Limb (tissue), 2 donors: ENCODE measurements around the gene PRDM11.
"Not testable (repeated sequence)": the region's sequence is repeated elsewhere in the genome, so short reads cannot be mapped to it uniquely, and the experiment has no call there.

Experiments used
- DNase-seq, 2 donors: peaks; one replicate each; pipeline ENCODE4 v3.0.0-alpha.2; 2016; ENCODE audit errors: extremely low spot score in 2 of 2

Gene PRDM11

DNA sequence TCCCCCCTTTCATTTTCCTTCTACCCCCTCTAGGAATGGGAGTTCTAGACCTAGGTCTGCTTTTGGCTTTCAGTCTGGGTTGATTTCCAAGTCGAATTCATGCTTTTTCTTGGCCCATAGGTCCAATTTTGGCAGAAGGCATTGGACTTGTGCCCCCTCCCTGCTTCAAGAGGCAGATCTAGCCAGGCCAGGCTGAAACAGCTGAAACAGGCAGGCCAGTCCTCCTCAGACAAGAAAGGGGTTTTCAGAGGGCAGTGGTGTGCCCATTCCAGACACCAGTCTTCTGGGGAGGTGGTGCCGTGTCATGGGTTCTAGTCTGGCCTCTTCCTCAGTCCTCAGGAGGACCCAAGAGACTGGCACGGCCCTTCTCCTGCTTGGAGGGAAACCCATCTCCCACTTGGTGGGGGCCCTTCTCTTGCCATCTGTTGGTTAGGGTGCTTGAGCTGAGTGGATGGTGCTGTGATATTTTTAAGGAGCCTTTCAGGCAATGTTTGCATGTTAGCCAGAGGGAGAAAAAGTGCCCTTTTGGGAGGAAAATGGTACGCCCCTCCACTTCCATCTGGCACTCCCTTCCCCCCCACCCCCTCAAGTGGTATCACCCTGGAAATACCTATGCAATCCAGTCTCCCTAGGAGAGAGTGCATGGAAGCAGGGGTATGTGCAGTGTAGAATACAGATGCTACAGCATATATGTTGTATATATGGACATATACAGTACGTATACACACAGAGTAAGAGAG lies 86.1 kb downstream of the PRDM11 start:
- no peak for DNase-seq

GRCh38 chr11:45233121-45233803 lies 86.8 kb downstream of the PRDM11 start:
- DNase-seq = peak; percentile 44 to 79

DNA sequence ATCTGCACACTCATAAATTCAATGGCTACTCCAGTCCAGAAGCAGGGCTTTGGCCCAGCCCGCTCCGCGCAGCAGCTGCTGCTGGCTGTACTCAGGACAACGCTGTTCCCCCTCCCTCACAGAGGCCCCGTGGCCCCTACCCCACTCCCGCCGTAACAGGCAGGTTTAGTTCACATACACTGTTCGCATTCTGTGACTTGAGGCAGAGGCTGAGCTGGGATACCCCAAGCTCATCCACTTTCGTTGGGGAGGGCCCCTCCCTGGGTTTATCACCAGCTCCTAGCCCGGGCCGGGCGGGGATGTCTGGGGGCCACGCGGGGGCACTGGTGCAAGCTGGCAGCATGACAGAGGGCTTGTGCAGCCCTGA lies 87.3 kb downstream of the PRDM11 start:
- DNase-seq = no peak

- DNase-seq = no peak
These were observed 88.0 kb downstream of the PRDM11 start for GRCh38 chr11:45234306-45235006.

DNA sequence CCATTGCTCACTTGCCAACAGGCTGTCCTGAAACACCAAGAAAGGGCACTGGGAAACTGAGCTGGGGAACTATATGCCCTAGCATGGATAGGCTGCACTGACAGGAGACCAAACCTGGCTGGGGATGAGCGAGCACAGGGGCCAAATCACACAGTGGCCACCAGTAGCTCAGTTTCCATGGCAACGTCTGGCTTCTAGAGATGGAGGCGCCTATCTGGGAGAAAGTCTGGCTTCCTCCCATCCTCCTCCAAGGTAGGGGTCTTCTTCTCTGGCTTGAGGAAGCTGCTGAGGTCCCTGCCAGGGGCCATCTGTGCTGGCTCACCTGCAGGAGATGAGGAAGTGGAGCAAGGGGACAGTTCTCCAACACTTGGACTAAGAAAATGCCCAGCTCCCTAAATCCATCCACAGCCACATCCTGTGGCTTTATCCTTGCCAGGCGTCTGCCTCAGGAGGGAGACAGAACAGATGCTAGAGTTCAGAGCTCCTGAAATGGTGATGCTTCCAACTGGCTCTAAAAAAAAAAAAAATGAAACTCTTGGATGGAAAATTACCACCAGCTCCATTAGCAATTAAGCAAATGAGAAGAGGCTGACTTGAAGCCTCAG lies 91.4 kb downstream of the PRDM11 start:
- DNase-seq = no peak

DNA sequence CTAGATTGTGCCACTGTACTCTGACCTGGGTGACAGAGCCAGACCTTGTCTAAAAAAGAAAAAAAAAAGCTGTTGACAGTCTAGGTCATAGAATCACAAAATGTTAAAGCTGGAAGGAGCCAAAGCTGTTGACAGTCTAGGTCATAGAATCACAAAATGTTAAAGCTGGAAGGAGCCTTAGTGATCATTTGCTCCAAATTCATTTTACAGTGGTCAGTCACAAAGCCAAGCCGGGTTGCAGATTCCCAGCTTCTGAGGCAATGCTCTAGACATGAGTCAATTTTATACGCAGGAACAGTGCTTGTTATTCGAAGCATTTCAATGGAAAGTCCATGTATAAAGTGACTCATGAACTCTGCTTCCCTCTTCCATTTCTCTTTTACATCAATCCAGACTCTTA lies 92.3 kb downstream of the PRDM11 start:
- no peak for DNase-seq

- no peak for DNase-seq
These were observed 93.3 kb downstream of the PRDM11 start for GRCh38 chr11:45239733-45240132.

DNA sequence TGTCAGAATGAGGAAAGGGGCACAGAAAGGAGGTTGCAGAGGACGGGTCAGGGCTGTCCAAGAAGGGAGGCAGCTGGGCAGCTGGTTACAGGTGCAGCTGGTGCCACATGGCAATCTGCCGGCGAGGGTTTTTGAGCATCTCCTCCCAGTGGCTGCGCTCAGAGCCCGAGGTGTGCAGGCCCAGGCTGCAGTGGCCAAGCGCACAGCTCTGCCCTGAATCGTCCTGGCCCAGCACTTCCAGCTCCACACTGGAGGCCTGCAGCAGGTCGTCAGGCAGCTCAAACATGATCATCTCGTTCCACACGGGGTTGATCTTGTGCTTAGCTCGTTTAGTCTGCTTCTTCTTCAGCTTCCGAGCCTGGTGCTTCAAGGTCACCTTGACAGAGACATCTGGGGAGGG lies 97.5 kb downstream of the PRDM11 start:
- no peak for DNase-seq

GRCh38 chr11:45245218-45246045 lies 99.0 kb downstream of the PRDM11 start:
- no peak for DNase-seq

- no peak for DNase-seq
These were observed 99.8 kb downstream of the PRDM11 start for GRCh38 chr11:45246241-45246640.

- no peak for DNase-seq
These were observed 101.0 kb downstream of the PRDM11 start for GRCh38 chr11:45247433-45247832.

DNA sequence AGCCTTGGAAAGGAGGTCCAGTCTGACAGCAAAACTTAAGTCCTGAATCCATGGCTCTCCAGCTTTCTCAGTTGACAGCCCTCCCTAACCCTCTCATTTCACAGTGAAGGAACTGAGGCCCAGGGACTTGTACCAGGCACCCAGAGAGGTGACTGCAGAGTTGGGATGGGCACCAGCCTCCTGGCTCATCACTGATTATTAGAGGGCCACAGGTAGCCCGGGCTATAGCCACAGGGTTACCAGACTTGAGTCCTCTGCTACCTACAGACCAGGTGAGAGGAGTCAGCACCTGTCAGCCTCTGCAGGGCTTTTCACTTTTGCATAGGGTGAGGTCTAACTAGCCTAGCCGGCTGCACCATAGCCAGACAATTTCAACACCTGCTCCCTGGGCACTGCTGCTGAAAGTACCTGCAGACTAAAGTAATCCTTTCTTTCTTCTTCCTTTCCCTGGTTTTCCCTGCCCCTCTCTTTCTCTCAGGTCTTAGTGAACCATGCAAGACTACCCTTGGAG lies 102.1 kb downstream of the PRDM11 start:
- no peak for DNase-seq

GRCh38 chr11:45249372-45249771 lies 102.9 kb downstream of the PRDM11 start:
- not testable (repeated sequence) for DNase-seq

DNA sequence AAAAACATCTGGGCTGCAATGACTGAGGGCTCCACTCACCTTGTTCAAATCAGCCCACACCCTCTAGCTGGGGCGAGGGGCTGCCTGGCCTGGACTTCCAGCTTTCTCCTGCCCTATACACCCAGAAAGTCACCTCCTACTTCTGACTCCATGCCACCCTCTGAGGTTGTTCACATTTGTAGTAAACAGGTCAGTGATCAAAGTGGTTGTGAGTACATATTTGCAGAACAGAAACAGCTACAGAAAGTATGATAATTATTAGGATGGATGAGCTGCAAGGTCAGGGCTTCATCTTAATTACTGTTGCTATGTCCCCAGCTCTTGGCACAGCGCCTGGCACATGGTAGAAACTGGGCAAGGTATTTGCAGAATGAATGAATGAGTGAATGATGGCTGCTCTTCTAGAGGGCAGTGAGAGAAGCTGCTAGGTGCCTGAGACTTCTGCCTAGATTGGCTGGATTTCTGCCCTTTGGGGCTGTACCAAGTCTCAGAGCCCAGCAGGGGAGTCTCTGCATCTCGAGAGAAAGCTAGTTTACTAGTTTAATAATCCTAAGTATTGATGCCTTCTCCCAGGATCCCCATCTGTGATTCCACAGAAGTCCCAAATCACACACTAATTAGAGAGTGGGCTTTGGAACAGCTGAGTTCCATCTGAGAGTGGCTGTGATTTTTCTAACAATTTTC lies 103.7 kb downstream of the PRDM11 start:
- no peak for DNase-seq

GRCh38 chr11:45252134-45252856 lies 105.9 kb downstream of the PRDM11 start:
- peak in 1 of 2 donors; percentile 55 for DNase-seq

- no peak for DNase-seq
These were observed 106.4 kb downstream of the PRDM11 start for GRCh38 chr11:45252877-45253276.

DNA sequence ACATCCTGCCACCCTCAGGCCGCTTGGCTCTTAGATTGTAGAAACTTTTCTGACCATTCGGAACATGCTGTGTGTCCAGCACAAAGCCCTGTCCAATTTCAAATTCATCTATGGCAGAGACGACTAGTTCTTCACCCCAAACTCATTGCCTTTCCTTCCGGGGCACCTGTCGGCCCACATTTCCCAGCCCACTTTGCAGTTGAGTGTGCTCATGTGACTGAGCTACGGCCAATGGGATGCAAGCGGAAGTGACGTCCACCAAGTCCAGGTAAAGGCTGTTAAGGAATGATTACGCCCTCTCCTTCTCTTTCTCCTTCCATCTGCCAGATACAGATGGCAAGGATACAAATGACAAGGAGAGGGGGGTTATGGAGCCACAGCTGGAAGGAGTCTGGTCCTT lies 107.2 kb downstream of the PRDM11 start:
- no peak for DNase-seq

- DNase-seq = no peak
These were observed 107.6 kb downstream of the PRDM11 start for GRCh38 chr11:45254070-45254469.

- no peak for DNase-seq
These were observed 112.6 kb downstream of the PRDM11 start for GRCh38 chr11:45258982-45259530.
